ENCODE measurements around the gene ARHGAP31.
"Not testable (repeated sequence)": the region's sequence is repeated elsewhere in the genome, so short reads cannot be mapped to it uniquely, and the experiment has no call there.

ARHGAP31 gene, protein sequence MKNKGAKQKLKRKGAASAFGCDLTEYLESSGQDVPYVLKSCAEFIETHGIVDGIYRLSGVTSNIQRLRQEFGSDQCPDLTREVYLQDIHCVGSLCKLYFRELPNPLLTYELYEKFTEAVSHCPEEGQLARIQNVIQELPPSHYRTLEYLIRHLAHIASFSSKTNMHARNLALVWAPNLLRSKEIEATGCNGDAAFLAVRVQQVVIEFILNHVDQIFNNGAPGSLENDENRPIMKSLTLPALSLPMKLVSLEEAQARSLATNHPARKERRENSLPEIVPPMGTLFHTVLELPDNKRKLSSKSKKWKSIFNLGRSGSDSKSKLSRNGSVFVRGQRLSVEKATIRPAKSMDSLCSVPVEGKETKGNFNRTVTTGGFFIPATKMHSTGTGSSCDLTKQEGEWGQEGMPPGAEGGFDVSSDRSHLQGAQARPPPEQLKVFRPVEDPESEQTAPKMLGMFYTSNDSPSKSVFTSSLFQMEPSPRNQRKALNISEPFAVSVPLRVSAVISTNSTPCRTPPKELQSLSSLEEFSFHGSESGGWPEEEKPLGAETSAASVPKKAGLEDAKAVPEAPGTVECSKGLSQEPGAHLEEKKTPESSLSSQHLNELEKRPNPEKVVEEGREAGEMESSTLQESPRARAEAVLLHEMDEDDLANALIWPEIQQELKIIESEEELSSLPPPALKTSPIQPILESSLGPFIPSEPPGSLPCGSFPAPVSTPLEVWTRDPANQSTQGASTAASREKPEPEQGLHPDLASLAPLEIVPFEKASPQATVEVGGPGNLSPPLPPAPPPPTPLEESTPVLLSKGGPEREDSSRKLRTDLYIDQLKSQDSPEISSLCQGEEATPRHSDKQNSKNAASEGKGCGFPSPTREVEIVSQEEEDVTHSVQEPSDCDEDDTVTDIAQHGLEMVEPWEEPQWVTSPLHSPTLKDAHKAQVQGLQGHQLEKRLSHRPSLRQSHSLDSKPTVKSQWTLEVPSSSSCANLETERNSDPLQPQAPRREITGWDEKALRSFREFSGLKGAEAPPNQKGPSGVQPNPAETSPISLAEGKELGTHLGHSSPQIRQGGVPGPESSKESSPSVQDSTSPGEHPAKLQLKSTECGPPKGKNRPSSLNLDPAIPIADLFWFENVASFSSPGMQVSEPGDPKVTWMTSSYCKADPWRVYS (N-terminal part only)

DNA sequence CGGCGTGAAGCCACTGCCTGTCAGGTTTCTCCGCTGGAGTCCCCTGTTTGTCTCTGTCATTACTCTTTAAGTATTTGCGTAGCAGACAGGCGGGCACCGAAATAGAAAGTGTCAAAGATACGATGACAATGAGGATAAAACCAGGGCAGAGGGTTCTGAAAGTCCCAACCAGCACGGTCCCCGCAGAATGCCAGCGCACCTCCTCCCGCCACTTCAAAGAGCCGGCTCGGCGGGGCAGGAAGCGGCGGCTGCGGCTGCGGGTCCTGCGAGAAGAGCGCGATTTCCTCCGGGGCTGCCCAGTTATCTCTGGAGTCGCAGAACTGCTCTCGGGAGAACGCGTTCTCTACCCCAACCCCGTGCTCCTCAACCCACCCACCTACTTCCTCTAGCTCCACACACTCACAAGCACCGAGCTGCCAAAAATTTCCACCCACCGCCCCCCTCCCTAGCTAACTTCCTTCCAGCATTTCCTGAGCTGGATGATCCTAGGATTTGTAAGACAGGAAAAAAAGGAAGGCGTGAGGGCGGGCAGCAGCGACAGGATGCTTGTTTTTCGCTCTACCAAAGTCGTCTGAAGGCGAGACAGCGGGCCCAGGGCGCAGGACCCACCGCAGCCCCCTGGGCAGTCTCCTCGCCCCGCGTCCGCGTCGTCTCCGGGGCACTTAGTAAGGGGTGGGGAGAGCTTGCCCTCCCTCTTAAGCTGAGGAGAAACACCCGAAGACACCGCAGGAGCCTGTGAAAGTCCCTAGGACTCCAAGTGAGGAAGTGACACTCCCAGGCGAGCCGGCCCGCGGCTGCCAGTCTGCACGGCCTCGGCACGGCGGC is at the start of gene ARHGAP31:
TSS of gene ARHGAP31 (plus strand) at position 513 of the 825 bp plus-strand sequence. CDS start 522 bp downstream, outside the sequence.
- peak; percentile 78 to 86 (median 84) for DNase-seq

DNA sequence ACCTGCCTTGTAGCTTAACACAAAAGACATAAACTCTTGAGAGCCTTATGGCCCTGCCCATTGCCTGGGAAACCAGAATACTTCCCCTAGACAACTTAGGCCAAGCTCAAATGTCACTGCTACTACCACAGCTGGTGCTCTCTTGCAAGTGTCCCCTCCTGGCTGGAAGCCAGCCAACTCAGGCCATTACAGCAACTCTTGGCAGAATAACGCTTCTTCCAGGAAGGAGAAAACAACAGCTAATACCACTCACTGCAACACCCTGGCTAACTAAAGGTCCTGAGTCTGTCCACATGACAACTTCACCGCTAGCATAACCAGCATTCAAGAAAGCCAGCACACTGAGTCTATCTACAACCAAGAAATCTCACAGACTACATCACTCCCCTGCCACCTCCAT is 48.4 kb upstream of the ARHGAP31 start:
- DNase-seq: no peak

DNA sequence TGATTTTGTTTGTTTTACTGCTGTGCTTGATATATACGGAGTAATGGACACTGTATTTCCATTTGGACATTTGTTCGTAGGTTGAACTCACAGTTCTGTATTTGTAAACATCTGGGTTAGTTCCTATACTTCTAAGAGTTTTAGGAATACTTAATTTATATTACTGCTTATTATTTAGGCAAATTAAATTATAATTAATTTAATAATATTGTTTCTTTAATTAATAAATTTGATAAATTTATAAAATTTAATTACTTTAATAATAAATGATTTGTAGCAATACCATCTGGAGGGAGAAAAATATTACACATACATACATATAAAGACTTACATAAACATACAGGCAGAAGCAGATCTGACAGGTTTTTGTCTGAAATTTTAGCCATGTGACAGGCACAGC is 39.0 kb upstream of the ARHGAP31 start:
- DNase-seq: no peak

DNA sequence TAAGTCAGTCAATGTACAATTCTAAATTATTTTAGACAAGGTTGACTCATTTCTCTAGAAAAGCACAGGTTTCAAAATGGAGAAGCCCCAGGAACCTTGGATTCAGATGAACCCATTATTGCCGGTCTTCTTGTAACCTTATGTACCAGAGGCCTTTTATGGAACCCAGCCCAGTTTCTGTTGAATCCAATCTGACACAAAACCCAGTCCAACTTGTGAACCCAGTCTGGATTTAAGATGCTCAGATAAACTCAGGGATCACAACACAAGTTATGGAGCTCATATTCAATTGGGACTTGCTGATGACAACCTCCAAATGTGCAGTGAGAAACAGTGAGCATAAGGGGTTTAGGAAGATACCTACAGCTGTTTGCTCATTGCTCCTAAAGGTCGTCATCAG is 37.1 kb upstream of the ARHGAP31 start:
- DNase-seq: no peak

DNA sequence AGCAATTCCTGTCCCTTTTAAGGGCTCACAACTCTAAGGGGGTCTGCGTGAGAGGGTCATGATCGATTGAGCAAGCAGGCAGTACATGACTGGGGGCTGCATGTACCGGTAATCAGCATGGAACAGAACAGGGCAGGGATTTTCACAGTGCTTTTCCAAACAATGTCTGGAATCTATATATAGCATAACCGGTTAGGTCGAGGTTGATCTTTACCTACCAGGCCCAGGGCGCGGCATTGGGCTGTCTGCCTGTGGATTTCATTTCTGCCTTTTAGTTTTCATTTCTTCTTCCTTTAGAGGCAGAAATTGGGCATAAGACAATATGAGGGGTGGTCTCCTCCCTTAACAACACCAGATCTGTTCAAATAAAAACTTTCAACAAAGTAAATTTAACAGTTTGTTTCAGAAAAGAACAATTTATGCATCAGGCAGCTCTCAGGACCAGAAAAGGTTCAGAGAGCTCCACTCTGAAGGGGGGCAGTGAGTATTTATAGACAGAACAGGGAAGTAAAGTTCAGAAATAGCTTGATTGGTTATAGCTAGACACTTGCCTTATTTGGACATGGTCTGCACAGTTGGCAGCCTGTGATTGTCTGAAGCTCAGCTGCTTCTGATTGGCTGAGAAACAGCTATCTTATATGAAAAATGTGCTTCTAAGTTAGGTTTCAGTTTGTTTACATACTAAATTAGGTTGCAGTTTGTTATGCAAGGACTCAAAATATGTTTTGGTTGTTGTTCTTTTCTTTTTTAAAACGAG is 36.4 kb upstream of the ARHGAP31 start:
- DNase-seq: no peak

DNA sequence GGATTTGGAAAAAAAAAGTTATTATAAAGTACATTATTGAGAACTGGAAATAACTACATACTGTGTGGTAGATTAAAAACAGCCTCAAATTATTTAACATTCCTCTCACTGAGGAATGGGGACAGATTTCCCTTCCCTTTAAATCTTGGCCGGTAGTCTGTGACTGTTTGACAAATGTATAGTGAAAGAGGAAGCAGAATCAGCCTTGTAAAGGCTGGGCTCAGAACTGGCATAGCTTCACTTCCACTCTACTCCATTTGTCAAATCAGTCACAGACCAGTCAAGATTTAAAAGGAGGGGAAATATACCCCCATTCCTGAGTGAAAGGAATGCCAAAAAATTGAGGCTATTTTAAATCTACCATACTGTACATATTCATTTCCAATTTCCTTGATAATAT is 35.3 kb upstream of the ARHGAP31 start:
- DNase-seq: no peak

DNA sequence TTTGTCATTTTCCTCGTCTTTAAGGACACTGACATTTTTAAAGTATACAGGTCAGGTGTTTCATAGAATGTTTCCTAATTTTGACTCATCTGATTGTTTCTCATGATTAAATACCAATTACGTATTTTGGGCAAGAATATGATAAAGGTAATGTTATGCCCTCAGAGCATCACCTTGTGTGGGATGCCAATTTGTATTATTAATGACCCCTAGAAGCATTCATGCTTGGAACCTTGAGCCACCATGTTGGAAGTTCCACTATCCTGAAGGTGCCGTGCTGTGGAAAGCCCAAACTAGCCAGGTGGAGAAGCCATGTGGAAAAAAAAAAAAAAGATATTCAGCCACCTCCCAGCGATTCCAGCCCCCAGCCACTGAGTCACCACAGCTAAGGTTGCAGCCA is 34.4 kb upstream of the ARHGAP31 start:
- no peak for DNase-seq

DNA sequence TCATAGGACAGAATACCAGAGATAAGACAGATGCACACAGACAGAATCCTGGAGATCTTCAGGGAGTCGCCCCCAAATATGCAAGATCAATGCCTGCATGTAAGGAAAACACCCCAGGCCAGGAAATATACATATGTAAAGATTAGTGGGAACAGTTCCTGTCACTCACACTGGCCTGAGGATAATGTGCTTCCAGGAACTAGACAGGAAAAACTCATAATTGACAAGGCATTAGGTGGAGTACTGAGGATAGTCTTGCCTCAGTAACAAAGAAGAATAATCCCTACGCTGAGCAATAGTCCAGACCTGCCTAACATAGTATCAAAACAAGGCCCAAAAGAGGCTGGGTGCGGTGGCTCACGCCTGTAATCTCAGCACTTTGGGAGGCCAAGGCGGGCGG is 33.1 kb upstream of the ARHGAP31 start:
- DNase-seq: no peak

DNA sequence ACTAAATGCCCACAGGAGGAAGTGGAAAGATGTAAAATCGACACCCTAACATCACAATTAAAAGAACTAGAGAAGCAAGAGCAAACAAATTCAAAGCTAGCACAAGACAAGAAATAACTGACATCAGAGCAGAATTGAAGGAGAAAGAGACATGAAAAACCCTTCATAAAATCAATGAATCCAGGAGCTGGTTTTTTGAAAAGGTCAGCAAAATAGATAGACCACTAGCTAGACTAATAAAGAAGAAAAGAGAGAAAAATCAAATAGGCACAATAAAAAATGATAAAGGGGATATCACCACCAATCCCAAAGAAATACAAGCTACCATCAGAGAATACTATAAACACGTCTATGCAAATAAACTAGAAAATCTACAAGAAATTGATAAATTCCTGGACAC is 24.0 kb upstream of the ARHGAP31 start:
- DNase-seq: not testable (repeated sequence)

DNA sequence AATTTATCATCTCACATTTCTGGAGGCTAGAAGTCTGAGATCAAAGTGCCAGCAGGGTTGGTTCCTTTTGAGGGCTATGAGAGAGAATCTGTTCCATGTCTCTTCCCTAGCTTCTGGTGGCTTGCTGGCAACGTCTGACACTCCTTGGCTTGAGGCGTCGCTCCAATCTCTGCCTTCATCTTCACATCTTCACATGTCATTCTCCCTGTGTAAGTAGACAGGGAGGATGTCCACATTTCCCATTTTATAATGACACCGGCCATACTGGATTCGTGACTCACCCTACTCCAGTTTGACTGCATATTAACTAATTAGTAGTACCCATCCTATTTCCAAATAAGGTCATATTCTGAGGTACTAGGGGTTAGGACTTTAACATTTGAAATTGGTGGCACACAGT is 17.5 kb upstream of the ARHGAP31 start:
- no peak for DNase-seq

DNA sequence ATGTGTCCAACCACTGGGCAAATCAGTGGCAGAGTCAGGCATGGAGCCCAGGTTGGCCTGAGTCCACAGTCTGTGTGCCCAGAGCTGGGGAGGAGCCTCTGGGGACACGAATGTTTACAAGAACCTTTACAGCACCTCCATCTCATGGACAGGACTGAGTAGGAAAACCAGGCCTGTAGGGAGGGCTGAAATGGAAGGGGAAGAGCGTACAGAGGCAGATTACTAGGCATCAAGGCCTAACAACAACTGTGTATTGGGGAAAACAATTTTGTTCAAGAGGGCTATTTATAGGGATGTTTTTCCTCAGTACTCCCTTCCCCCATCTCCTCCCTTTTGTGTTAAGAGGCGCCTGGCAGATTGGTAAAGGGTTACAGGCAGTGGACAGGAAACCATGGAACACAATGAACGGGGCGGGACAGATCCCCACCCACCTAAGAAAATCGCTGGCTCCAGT is 15.1 kb upstream of the ARHGAP31 start:
- no peak for DNase-seq

DNA sequence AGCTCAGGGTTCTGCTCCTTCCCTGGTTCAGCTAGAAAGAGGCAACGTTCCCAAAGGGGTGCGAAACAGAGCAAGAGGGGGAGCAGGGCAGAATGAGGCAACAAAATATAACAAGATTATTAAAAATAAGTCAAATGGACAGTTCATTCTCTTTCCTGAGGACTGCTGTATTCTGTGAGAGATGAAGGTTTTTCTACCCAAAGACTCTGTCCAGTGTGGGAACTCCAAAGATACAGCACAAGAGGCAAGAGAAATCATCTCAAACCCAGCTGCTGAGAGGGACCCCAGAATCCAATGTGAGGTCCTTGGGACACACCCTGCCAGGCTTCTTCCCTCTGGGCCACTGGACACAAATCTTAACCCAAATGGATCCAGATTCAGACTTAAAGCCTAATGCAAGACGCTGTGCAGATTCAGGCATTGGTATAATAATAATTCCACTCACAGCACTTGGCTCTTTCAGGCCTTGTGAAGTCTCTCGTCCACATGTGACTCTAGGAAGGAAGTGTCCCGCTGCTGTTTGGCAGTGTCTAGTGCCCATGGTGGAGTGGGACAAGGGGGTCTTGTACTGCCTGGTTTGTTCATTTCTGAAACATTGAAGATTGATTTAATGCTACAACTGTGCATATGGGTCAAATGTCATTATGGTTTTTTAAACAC is 14.5 kb upstream of the ARHGAP31 start:
- DNase-seq: no peak

DNA sequence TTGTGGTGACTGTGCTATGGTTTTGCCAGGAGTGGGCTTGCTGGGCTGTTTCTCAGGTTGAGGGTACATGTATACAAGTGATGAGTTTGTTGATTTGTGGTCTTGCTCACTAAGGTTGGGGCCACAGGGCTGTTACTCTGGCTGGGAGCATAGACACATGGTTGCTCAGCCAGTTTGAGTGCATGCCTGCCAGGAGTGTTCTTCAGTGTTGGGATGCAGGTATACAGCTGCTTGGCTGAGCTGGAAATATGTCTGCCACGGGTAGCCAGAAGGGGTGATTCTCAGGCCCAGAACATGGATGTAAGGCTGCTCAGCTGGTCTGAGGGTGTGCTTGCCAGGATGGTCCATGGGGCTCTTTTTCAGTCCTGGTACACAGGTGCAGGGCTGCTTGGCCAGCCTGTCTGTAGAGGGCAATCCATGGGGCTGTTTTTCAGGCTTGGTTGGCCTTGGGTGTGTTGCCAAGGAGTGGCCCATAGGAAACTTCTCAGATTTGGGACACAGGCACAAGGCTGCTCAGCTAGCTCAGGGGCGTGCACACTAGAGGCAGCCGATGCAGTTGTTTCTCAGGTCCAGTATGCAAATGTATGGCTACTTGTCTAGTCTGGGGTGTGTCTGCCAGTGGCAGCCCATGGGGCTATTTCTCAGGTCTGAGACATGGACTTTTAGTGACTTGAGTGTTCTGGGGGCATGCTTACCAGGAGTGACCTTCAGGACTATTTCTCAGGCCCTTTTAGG is 5.3 kb upstream of the ARHGAP31 start:
- no peak for DNase-seq

DNA sequence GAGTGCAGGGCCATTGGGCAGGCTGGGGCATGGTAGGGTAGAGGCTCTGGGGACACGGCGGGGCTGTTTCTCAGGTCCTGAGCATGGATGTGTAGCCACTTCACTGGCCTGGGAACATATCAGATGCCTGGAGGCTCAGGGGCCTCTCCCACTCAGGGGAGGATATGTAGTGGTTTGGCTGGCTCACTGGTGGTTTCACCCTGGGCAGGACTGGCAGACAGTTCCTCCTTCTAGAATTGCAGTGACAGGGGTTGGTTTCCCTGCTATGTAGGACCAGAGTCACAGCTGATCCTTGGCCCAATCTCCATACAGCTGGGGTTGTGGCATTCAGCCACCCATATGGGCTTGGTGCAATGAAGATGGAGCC is 4.8 kb upstream of the ARHGAP31 start:
- no peak for DNase-seq

DNA sequence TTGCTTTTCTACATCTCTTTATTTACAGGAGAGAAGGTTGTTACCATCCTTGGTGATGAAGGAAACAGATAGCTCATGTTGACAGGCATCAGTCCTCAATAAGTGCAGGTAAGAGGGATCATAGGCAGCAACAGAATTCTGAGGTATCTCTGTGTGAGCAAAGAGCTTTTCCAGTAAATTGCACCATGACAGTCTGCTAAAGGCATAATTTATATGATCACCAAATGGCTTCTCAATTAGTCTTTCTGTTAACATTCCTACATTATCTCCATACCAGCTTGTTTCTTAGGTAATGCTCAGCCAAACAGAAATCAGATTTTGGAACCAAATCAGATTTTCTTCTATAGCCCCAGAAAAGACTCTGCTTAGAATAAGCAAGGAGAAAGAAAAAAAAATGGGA is 3.6 kb upstream of the ARHGAP31 start:
- DNase-seq: no peak

DNA sequence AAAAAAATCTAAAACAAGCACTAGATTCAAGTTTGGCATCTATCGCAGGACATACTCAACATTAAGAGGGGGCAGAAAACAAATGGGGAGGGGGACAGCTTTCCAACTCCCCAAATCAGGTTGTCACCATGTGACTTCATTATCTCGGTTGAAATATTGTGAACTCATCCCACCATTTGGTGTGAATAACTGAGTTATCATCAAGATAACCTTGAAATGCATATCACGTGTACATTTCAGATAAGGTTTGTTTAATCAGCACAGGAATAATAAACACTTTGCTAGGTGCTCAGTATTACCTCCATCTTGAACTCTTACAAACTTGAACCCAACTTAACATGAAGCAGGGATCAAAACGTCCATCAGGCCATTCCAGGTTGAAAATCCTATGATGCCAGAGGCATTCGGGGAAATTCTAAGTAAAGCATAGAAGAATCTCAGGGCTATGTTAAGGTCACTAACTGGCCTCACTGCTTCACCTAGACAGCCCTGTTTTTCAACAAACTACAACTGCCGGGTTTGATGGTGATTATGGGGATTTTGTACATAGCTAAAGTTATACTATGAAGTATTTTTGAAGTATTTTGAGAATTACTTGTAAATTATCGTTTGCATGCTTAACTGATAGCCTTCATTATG is 3.0 kb upstream of the ARHGAP31 start:
- DNase-seq: no peak

DNA sequence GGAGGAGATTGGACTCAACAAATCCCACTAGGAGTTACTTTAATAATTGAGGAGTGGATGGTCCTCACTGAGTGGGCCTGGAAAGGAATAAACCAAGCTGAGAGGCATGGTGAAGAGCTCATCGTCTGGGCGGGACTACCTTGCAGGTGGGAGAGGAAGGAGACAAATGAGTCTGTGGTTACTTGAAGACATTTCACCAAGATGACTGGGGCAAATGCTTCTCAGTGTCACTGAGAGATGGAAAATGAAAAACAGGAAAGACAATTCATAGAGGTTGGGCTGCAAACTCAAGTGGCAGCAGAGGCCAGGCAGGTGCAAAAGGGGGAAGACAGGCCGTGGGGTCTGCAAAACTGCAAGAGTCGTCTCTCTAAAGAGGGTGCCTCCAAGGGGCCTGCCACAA is 1.5 kb upstream of the ARHGAP31 start:
- DNase-seq: peak in 4 of 6 experiments; percentile 3 to 49 (median 30)

DNA sequence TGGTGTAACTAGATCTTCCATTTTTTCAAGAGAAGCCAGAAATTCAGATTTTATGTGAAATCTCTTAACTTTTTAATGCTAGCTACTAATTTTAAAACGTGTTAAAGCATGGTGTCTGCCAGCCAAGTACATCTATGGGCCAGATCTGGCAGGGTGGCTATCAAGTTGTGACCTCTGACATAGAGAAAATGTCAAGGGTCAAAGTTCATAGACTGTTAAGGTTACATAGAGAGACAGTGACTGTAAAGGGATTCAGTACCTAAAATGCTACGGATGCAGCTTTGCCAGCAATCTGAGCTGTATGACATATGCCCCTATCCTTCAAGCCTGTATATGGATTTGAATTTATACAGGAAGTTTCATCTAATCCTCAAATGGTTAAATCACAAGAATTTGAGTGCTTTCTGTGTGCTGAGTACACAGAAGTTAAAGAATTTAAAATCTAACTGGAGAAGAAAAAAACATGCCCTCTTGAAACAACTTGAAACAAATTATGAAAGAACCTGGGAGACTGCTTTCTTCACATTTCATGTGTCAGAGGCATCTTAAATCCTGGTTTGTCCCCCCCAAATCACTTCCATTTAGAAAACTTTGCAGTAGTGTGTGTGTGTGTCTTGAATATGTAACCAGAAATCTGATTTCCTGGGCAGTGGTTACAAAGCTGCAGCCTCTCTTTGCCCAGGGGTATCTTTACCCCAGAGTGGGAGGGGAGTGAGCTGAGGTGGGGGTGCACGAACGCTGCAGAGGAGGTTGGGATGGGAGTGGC is 895 bp upstream of the ARHGAP31 start:
- DNase-seq: no peak
